Skin of body (tissue), 2 donors: ENCODE measurements around the gene CDH4. TPM values are rescaled to one million over a fixed set of nuclear protein-coding genes. Genes with fewer than 3 reads are reported as not detected.
"Not testable (repeated sequence)": the region's sequence is repeated elsewhere in the genome, so short reads cannot be mapped to it uniquely, and the experiment has no call there.

Experiments used
- DNase-seq: peaks from one replicate; lab custom pipeline; 2025; lab: John Stamatoyannopoulos, UW
- total RNA-seq: library from RNA; depleted of rRNA; stranded (reverse); fragments of >200 nt; gene quantifications from one replicate; pipeline ENCODE4 v1.2.3, GENCODE V29; 2014

Gene CDH4
- total RNA-seq, 1 donor from 2014 or later = 0.10 TPM

- no peak for DNase-seq
Observed at GRCh38 chr20:61965606-61966491, 713.8 kb downstream of the CDH4 start.

- no peak for DNase-seq
Observed at GRCh38 chr20:61966492-61967244, 714.6 kb downstream of the CDH4 start.

GRCh38 chr20:61967300-61967699 is 715.2 kb downstream of the CDH4 start:
- DNase-seq = no peak

- DNase-seq = no peak
Observed at GRCh38 chr20:61968036-61968810, 716.2 kb downstream of the CDH4 start.

- no peak for DNase-seq
Observed at GRCh38 chr20:61968932-61969331, 716.9 kb downstream of the CDH4 start.

GRCh38 chr20:61969806-61970205 is 717.7 kb downstream of the CDH4 start:
- DNase-seq = no peak

GRCh38 chr20:61970357-61970756 is 718.3 kb downstream of the CDH4 start:
- no peak for DNase-seq

- not testable (repeated sequence) for DNase-seq
Observed at GRCh38 chr20:61971595-61971994, 719.5 kb downstream of the CDH4 start.

GRCh38 chr20:61972636-61973508 is 720.8 kb downstream of the CDH4 start:
- no peak for DNase-seq

- no peak for DNase-seq
Observed at GRCh38 chr20:61973515-61974356, 721.7 kb downstream of the CDH4 start.

GRCh38 chr20:61974357-61974665 is 722.2 kb downstream of the CDH4 start:
- DNase-seq = no peak

- DNase-seq = no peak
Observed at GRCh38 chr20:61975407-61976129, 723.5 kb downstream of the CDH4 start.

GRCh38 chr20:61976263-61976643 is 724.2 kb downstream of the CDH4 start:
- no peak for DNase-seq

GRCh38 chr20:61976644-61977418 is 724.8 kb downstream of the CDH4 start:
- DNase-seq = no peak

GRCh38 chr20:61977419-61977786 is 725.3 kb downstream of the CDH4 start:
- DNase-seq = no peak

GRCh38 chr20:61978491-61978890 is 726.4 kb downstream of the CDH4 start:
- DNase-seq = no peak

- DNase-seq = no peak
Observed at GRCh38 chr20:61979090-61979489, 727.0 kb downstream of the CDH4 start.
